Peyer's patch (tissue), 4 donors: ENCODE results near the gene BCS1L.

Source experiments
- CTCF ChIP-seq, 6 experiments: fragments of 450-650 bp in 4 of 6; fragments of 200-600 bp in 2 of 6; sonication (generic) in 1 of 6; IDR thresholded peaks; one replicate each; pipeline ENCODE4 v1.5.1; 2017 to 2019; ENCODE audit warnings: antibody characterized with exemption in 6 of 6, mild to moderate bottlenecking in 3 of 6, moderate library complexity in 1 of 6
- POLR2A ChIP-seq, 2 donors: fragments of 450-650 bp; IDR thresholded peaks; one replicate each; pipeline ENCODE4 v1.5.1; 2017; ENCODE audit warnings: antibody characterized with exemption in 2 of 2, mild to moderate bottlenecking in 2 of 2, moderate library complexity in 2 of 2

GRCh38 chr2:218710687-218711549 lies 51.4 kb downstream of the BCS1L start, which contains the start of gene TTLL4:
- peak; percentile 54 to 71 for TF ChIP-seq POLR2A (IDR thresholded peaks at IDR 0.05)
- TF ChIP-seq CTCF (IDR thresholded peaks at IDR 0.05) = peak; percentile 79 to 96 (median 90)
